ENCODE measurements around the gene FHIT.
A peak's percentile ranks its signal among the peaks of the same experiment; 100 is the strongest.

Gene FHIT

DNA sequence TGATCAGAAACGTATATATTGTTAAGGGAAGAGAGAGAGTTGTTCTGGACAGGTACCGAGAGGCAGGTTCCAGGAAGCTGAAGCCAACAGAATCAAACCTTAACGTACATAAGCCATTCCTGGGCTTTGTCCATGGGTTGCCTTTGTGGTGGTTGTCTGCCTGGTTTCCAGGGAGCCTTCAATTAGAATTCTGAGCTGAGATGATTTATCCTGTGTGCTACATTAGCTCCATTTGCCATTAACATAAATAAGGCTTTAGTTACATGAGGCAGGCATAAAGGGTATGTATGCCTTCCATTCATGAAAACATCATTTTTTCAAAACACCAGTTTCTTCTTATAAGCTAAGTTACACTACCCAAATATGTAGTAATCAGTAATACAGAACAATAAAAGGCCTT, 1472.0 kb downstream of the FHIT start:
- no peak for DNase-seq (ENCODE audit: low read depth)
- H3K9ac ChIP-seq (ENCODE audit: low read length), result no peak overlapping the region
- H3K9me3 ChIP-seq (ENCODE audit: control insufficient read depth, low read length), result no peaks in the 10 kb centered on the region
- H3K27me3 ChIP-seq (replicated peaks; ENCODE audit: control insufficient read depth, insufficient read depth, low read length), result no peaks in the 10 kb centered on the region
- H3K4me3 ChIP-seq (ENCODE audit: low read length), result no peak overlapping the region
- peaks cover 11% of the 10 kb centered on the region for H3K4me1 ChIP-seq (ENCODE audit: control insufficient read depth, insufficient read depth, low read length)
- H3K36me3 ChIP-seq (ENCODE audit: control insufficient read depth, insufficient read depth, low read length, severe bottlenecking), result no peaks in the 10 kb centered on the region

DNA sequence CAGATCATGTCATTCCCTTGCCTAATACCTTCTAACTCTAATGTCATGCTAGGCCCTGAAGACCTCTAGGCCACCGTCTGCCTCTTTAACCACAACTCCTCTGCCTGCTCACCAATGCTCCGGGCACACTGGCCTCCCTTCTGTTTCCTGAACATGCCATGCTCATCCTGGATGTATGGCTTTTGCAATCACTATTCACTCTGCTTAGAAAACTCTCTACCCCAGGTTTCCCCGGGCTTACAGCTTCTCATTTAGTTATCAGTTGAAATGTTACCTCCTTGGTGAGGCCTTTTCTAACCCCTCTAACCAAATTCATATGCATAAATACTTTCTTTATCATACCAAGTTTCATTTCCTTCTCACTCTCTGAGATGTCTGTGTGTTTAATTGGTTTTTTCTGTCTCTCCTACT, 1473.6 kb downstream of the FHIT start:
- Histone ChIP-seq H3K36me3 (ENCODE audit: control insufficient read depth, insufficient read depth, low read length, severe bottlenecking) (no peaks in the 10 kb centered on the region), H3K9ac (ENCODE audit: low read length) (no peak overlapping the region), H3K4me3 (ENCODE audit: low read length) (no peak overlapping the region), H3K9me3 (ENCODE audit: control insufficient read depth, low read length) (no peaks in the 10 kb centered on the region), H3K4me1 (ENCODE audit: control insufficient read depth, insufficient read depth, low read length) (peaks cover 14% of the 10 kb centered on the region), H3K27me3 (replicated peaks; ENCODE audit: control insufficient read depth, insufficient read depth, low read length) (no peaks in the 10 kb centered on the region)
- DNase-seq (ENCODE audit: low read depth), result no peak

DNA sequence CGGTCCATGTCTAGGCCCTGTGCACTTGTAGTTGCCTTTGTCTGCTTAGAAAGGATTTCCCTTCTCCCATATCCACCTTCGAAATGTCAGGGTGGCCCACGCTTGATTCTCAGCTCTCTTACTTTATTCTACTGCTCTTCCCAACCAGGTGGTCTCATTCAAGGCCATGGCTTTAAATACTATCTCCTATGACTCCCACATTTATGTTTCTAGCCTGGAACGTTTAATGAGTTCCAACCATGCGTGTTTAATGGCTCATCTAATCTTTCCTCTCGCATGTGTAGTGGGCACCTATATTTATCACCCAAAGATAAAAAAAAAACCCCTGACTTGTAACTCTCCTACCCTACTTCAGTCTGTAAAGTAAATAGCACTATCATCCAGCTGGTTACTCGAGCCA, 1474.2 kb downstream of the FHIT start:
- no peak for DNase-seq (ENCODE audit: low read depth)
- Histone ChIP-seq H3K9ac (ENCODE audit: low read length) (no peak overlapping the region), H3K9me3 (ENCODE audit: control insufficient read depth, low read length) (no peaks in the 10 kb centered on the region), H3K4me1 (ENCODE audit: control insufficient read depth, insufficient read depth, low read length) (peaks cover 14% of the 10 kb centered on the region), H3K4me3 (ENCODE audit: low read length) (no peak overlapping the region), H3K36me3 (ENCODE audit: control insufficient read depth, insufficient read depth, low read length, severe bottlenecking) (no peaks in the 10 kb centered on the region), H3K27me3 (replicated peaks; ENCODE audit: control insufficient read depth, insufficient read depth, low read length) (no peaks in the 10 kb centered on the region)

DNA sequence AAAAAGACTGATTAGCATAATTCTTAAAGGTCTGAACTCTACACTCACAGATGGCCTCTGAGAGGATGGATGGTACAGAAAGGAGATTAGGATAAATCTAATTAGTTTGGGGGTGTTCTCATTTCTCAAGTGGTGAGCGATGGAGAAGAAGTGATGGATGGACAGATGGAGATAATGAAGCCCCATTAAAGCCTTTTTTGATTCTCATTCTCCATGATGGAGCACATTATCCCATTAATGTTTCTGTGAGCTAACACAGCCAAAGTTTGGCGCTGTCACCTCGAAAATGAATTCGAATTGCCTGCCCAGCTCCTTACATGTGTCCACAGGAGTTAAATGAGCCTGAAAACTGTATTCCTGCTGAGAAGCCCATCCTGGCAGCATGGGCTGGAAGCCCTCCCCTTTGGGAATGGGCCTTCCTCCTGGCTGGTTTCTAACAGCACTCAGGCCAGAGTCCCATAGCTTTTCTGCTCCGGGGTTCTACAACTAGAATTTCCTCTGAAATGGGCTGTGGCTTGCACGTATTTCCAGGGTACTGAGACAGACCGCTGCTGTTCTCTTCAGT, 1475.4 kb downstream of the FHIT start:
- H3K36me3 ChIP-seq (ENCODE audit: control insufficient read depth, insufficient read depth, low read length, severe bottlenecking), result no peaks in the 10 kb centered on the region
- peaks cover 22% of the 10 kb centered on the region for H3K4me1 ChIP-seq (ENCODE audit: control insufficient read depth, insufficient read depth, low read length)
- no peaks in the 10 kb centered on the region for H3K27me3 ChIP-seq (replicated peaks; ENCODE audit: control insufficient read depth, insufficient read depth, low read length)
- no peak overlapping the region for H3K4me3 ChIP-seq (ENCODE audit: low read length)
- H3K9me3 ChIP-seq (ENCODE audit: control insufficient read depth, low read length), result no peaks in the 10 kb centered on the region
- no peak for DNase-seq (ENCODE audit: low read depth)
- no peak overlapping the region for H3K9ac ChIP-seq (ENCODE audit: low read length)

DNA sequence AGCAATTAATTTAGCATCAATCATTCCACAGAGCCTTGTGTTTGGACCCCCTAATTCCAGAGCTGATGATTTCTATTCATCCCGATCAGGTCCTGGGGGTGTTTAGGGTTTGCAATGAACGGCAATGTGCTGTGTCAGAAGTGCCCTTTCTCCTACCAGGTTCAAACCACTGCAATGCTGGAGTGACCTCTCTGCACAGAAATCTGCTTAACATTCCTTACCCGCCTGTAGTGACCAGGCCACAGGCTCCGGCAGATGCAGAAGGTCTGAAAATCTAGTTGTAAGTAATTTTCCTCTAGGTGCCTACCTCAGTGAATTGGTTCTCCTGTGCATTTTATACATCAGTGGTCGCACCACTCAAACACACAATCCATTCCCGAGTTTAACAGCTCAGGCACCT, 1476.1 kb downstream of the FHIT start:
- Histone ChIP-seq H3K36me3 (ENCODE audit: control insufficient read depth, insufficient read depth, low read length, severe bottlenecking) (no peaks in the 10 kb centered on the region), H3K9ac (ENCODE audit: low read length) (no peak overlapping the region), H3K4me3 (ENCODE audit: low read length) (peak overlapping the region; percentile 13), H3K9me3 (ENCODE audit: control insufficient read depth, low read length) (no peaks in the 10 kb centered on the region), H3K27me3 (replicated peaks; ENCODE audit: control insufficient read depth, insufficient read depth, low read length) (no peaks in the 10 kb centered on the region), H3K4me1 (ENCODE audit: control insufficient read depth, insufficient read depth, low read length) (peaks cover 22% of the 10 kb centered on the region)
- DNase-seq (ENCODE audit: low read depth), result peak; percentile 29

DNA sequence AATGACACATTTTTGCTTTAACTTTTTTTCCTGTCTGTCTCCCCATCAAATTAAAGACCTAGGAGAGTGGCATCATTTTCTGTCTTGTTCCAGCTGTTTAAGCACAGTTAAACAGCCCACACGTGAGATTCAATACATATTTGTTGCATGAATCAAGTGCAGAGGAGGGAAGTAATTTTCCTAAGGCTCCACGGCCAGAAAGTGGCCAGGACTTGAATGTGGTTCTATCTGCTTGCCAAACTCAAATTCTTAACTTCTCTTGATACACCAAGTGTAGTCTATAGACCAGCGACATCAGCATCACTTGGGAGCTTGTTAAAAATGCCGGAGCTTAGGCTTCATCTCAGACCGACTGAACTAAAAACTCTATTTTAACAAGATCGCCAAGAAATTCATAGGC, 1476.6 kb downstream of the FHIT start:
- Histone ChIP-seq H3K9me3 (ENCODE audit: control insufficient read depth, low read length) (no peaks in the 10 kb centered on the region), H3K27me3 (replicated peaks; ENCODE audit: control insufficient read depth, insufficient read depth, low read length) (no peaks in the 10 kb centered on the region), H3K9ac (ENCODE audit: low read length) (no peak overlapping the region), H3K36me3 (ENCODE audit: control insufficient read depth, insufficient read depth, low read length, severe bottlenecking) (no peaks in the 10 kb centered on the region), H3K4me1 (ENCODE audit: control insufficient read depth, insufficient read depth, low read length) (peaks cover 22% of the 10 kb centered on the region), H3K4me3 (ENCODE audit: low read length) (no peak overlapping the region)
- peak; percentile 86 for DNase-seq (ENCODE audit: low read depth)

DNA sequence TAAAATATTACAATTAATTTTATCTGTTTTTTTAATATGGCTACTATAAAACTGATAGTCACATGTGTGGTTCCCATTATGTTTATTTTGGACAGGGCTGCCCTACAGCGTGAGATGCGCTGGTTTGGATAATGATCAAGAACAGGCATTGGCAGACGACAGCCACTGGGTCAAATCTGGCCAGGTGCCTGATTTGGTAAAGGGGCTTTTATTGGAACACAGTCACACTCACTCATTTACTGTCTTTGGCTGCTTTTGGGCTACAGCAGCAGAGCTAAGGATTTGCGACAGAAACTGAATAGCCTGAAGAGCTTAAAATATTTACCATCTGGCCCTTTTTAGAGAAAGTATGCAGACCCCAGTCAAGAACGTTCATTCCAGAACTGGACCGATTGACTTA, 1477.3 kb downstream of the FHIT start:
- H3K4me1 ChIP-seq (ENCODE audit: control insufficient read depth, insufficient read depth, low read length), result peaks cover 22% of the 10 kb centered on the region
- H3K9ac ChIP-seq (ENCODE audit: low read length), result no peak overlapping the region
- peak; percentile 19 for DNase-seq (ENCODE audit: low read depth)
- no peaks in the 10 kb centered on the region for H3K9me3 ChIP-seq (ENCODE audit: control insufficient read depth, low read length)
- no peaks in the 10 kb centered on the region for H3K27me3 ChIP-seq (replicated peaks; ENCODE audit: control insufficient read depth, insufficient read depth, low read length)
- no peaks in the 10 kb centered on the region for H3K36me3 ChIP-seq (ENCODE audit: control insufficient read depth, insufficient read depth, low read length, severe bottlenecking)
- H3K4me3 ChIP-seq (ENCODE audit: low read length), result no peak overlapping the region

DNA sequence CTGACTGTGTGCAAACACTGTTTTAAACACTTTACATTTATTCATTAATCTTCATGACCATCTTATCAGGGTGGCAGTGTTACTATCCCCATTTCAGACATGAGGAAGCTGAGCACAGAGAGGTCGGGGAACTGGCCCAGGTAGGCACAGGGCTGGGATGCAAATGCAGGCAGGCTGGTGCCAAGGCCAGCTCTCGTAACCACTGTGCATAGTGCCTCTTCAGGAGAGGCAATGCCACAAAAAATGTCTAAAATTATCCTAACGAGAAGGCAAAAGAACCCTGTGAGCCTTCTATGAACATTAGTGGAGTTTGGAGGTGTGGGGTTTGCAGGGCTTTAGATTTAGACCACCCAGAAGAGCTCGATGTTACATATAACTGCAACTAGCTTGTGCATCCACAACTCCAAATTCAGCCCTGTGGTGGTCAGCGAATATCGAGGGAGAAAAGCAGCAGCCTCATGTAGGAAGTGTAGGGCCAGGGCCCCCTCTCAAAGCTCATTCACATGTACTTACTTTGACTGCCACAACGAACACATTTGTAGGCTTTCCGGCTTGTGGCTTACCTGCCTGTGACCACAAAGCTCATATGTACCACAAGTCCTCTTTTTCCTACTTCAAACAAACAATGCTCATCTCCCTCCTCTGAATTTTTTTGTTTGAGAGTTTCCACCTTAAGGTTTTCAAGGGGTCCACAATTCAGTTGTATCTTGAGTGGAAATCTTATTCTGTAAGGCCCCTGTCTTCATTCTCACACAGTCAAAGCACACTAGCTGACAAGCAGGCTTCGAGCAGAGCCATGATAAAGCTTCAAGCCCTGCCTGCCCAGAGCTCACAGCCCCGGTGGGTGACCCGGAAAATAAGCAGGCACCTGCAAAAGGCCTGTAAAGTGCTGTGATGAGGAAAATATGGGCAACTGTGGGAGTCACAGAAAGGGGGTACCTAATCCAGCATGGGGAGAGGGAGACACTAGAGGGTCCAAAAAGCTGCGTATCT, 1478.5 kb downstream of the FHIT start:
- peaks cover 22% of the 10 kb centered on the region for H3K4me1 ChIP-seq (ENCODE audit: control insufficient read depth, insufficient read depth, low read length)
- no peak overlapping the region for H3K4me3 ChIP-seq (ENCODE audit: low read length)
- DNase-seq (ENCODE audit: low read depth), result no peak
- H3K36me3 ChIP-seq (ENCODE audit: control insufficient read depth, insufficient read depth, low read length, severe bottlenecking), result no peaks in the 10 kb centered on the region
- no peaks in the 10 kb centered on the region for H3K9me3 ChIP-seq (ENCODE audit: control insufficient read depth, low read length)
- no peak overlapping the region for H3K9ac ChIP-seq (ENCODE audit: low read length)
- no peaks in the 10 kb centered on the region for H3K27me3 ChIP-seq (replicated peaks; ENCODE audit: control insufficient read depth, insufficient read depth, low read length)

DNA sequence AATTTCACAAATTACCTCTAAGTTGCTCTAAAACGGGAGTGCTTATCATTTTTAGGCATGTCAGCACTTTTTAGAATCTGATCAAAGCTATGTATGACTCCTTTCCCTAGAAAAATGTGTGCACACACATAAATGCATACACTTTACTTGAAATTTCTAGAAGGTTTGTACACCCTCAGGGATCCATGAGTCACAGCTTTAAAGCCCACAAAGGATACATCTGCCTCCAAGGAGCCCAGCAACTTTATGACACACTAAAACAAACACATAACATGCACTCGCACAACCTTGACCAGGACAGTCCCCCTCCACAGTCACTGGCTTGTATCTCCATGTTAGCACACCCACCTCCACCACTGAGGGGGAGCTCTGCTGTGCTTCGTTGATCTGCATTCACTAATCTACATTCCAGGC, 1479.5 kb downstream of the FHIT start:
- no peaks in the 10 kb centered on the region for H3K36me3 ChIP-seq (ENCODE audit: control insufficient read depth, insufficient read depth, low read length, severe bottlenecking)
- H3K4me3 ChIP-seq (ENCODE audit: low read length), result no peak overlapping the region
- DNase-seq (ENCODE audit: low read depth), result peak; percentile 71

DNA sequence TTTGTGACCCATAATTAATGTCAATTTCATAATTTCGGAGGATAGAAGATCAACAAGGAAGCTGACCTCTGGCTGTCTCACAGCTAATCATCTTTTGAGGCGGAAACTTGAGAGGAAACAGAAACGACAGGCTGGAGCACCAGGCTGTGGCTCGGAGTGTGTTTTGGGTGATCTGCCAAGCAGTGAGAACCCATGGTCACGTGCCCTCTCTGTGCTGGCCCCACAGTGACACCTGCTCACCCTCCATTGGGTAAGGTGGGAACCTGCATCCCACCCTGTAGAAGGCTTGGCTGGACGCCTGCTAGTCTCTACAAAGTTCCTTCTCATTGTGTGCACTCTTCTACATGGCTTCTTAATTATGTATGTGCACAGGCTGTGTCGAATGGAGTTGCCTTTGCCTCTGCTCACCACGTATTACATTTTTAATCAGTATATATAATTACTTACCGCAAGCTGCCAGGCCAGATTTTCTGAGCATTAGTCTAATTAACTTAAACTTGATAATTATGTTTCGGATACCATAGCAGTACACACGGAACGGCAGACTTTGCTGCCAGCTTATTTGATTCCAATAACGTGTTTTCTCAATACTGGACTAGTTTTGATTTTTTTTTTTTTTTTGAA, 1482.0 kb downstream of the FHIT start:
- H3K27me3 ChIP-seq (replicated peaks; ENCODE audit: control insufficient read depth, insufficient read depth, low read length), result no peaks in the 10 kb centered on the region
- peaks cover 24% of the 10 kb centered on the region for H3K4me1 ChIP-seq (ENCODE audit: control insufficient read depth, insufficient read depth, low read length)
- no peak overlapping the region for H3K4me3 ChIP-seq (ENCODE audit: low read length)
- no peaks in the 10 kb centered on the region for H3K36me3 ChIP-seq (ENCODE audit: control insufficient read depth, insufficient read depth, low read length, severe bottlenecking)
- DNase-seq (ENCODE audit: low read depth), result no peak
- no peaks in the 10 kb centered on the region for H3K9me3 ChIP-seq (ENCODE audit: control insufficient read depth, low read length)
- H3K9ac ChIP-seq (ENCODE audit: low read length), result no peak overlapping the region

More for the DNA sequence above, 1479.5 kb downstream of the FHIT start:
- Histone ChIP-seq H3K9ac (ENCODE audit: low read length) (no peak overlapping the region), H3K4me1 (ENCODE audit: control insufficient read depth, insufficient read depth, low read length) (peaks cover 23% of the 10 kb centered on the region), H3K9me3 (ENCODE audit: control insufficient read depth, low read length) (no peaks in the 10 kb centered on the region), H3K27me3 (replicated peaks; ENCODE audit: control insufficient read depth, insufficient read depth, low read length) (no peaks in the 10 kb centered on the region)

DNA sequence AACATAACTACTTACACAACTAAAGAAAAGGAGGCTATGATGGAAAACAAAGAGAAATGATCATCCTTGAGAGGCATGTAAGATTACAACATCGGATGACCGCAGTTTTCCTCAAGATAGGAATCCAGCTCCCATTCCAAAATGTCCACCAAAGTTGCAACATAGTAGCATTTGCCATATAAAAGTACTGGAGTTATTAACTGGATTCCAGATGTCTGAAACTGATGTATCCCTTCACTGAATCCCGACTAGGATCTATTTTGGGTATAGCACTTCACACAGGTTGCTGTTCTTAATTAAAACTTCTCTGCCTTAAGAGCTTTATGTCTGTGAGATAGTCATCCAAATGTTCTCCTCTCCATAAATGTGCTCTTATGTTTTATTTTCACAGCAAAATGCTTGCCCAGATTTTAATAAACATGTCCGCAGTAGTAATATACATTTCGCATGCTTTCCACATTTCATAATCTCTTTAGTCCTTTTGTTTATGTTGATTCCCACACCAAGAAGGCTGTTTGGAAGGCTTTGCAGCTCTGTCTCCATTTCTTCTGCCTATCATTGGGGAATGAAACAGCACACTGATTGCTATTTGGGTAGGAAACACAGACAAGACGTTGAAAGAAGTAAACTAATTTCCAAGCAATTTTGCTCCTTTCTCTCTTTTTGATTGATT, 1484.9 kb downstream of the FHIT start:
- H3K9ac ChIP-seq (ENCODE audit: low read length), result no peak overlapping the region
- peaks cover 14% of the 10 kb centered on the region for H3K4me1 ChIP-seq (ENCODE audit: control insufficient read depth, insufficient read depth, low read length)
- H3K27me3 ChIP-seq (replicated peaks; ENCODE audit: control insufficient read depth, insufficient read depth, low read length), result no peaks in the 10 kb centered on the region
- H3K36me3 ChIP-seq (ENCODE audit: control insufficient read depth, insufficient read depth, low read length, severe bottlenecking), result no peaks in the 10 kb centered on the region
- peak; percentile 93 for DNase-seq (ENCODE audit: low read depth)
- H3K4me3 ChIP-seq (ENCODE audit: low read length), result no peak overlapping the region
- no peaks in the 10 kb centered on the region for H3K9me3 ChIP-seq (ENCODE audit: control insufficient read depth, low read length)
